GM21825 (cell line): ENCODE results near the gene PCNT.
"Not testable (repeated sequence)": the region's sequence is repeated elsewhere in the genome, so short reads cannot be mapped to it uniquely, and the experiment has no call there.

ENCODE experiments used
- ATAC-seq: cut with Tn5 transposase; IDR thresholded peaks from one replicate; pipeline ENCODE4 v1.9.1; 2021; ENCODE audit warnings: mild to moderate bottlenecking, moderate library complexity; ENCODE audit not compliant: unreplicated experiment

Gene PCNT

GRCh38 chr21:46304437-46304836 is 19.5 kb upstream of the PCNT start:
- ATAC-seq = no peak

GRCh38 chr21:46304955-46305354 is 19.0 kb upstream of the PCNT start:
- no peak for ATAC-seq

- no peak for ATAC-seq
These were observed 16.3 kb upstream of the PCNT start for GRCh38 chr21:46307625-46308024.

- no peak for ATAC-seq
These were observed 15.5 kb upstream of the PCNT start for GRCh38 chr21:46308431-46308830.

- ATAC-seq = not testable (repeated sequence)
These were observed 13.7 kb upstream of the PCNT start for GRCh38 chr21:46310260-46310659.

- no peak for ATAC-seq
These were observed 12.4 kb upstream of the PCNT start for GRCh38 chr21:46311568-46311967.

- ATAC-seq = no peak
These were observed 11.0 kb upstream of the PCNT start for GRCh38 chr21:46312949-46313348.

- no peak for ATAC-seq
These were observed 9.4 kb upstream of the PCNT start for GRCh38 chr21:46314441-46315020.

GRCh38 chr21:46316708-46317324 is 7.1 kb upstream of the PCNT start:
- no peak for ATAC-seq

- ATAC-seq = no peak
These were observed 6.1 kb upstream of the PCNT start for GRCh38 chr21:46317710-46318463.

- ATAC-seq = no peak
These were observed 5.5 kb upstream of the PCNT start for GRCh38 chr21:46318464-46318845.

- ATAC-seq = no peak
These were observed 4.8 kb upstream of the PCNT start for GRCh38 chr21:46319186-46319585.

- no peak for ATAC-seq
These were observed 3.6 kb upstream of the PCNT start for GRCh38 chr21:46320331-46320801.

GRCh38 chr21:46322351-46323226 is 1.4 kb upstream of the PCNT start:
- ATAC-seq = no peak

GRCh38 chr21:46323227-46323709 is 688 bp upstream of the PCNT start:
- peak; percentile 3 for ATAC-seq

GRCh38 chr21:46324390-46325072 is 575 bp downstream of the PCNT start:
- peak; percentile 46 for ATAC-seq

GRCh38 chr21:46325073-46325912 is 1.3 kb downstream of the PCNT start:
- peak; percentile 19 for ATAC-seq

- ATAC-seq = no peak
These were observed 2.3 kb downstream of the PCNT start for GRCh38 chr21:46326110-46326703.

GRCh38 chr21:46327711-46328110 is 3.8 kb downstream of the PCNT start:
- ATAC-seq = no peak
